ENCODE results near the gene RIBC2. TPM values are rescaled to one million over a fixed set of nuclear protein-coding genes. Genes with fewer than 3 reads are reported as not detected.

Gene RIBC2
- polyA plus RNA-seq, 2 of the 4 experiments (the other 2 are of a cell fraction): 3.0 to 3.8 TPM

- TF ChIP-seq ZC3H11A (IDR thresholded peaks at IDR 0.05): no peak
These were observed 4.7 kb downstream of the RIBC2 start (continued) for GRCh38 chr22:45418056-45418769.

GRCh38 chr22:45418770-45419138 is 5.3 kb downstream of the RIBC2 start:
- no peak for ATAC-seq
- no peaks in the 10 kb centered on the region for H3K9me3 ChIP-seq
- no peak for DNase-seq (ENCODE audit: low read depth in 1 of 2, low spot score in 1 of 2)
- H3K4me1 ChIP-seq: peaks cover 6% of the 10 kb centered on the region; the same call in 1 of the 3 replicates
- POLR2A ChIA-PET: no interaction called here
- no peak for FAIRE-seq
- no peak for TF ChIP-seq POLR2A (IDR thresholded peaks at IDR 0.05; ENCODE audit: low read length)
- TF ChIP-seq NR3C1 (IDR thresholded peaks at IDR 0.05): no peak
- no peak for TF ChIP-seq CHD4 (IDR thresholded peaks at IDR 0.05; ENCODE audit: borderline replicate concordance)
- TF ChIP-seq SREBF2 (IDR thresholded peaks at IDR 0.05): no peak
- TF ChIP-seq HOXB13 (CRISPR knock-in tag; IDR thresholded peaks at IDR 0.05; ENCODE audit: low read depth): no peak
- no peak for TF ChIP-seq HEYL (CRISPR knock-in tag; IDR thresholded peaks at IDR 0.05)
- no peak for TF ChIP-seq BHLHE40 (IDR thresholded peaks at IDR 0.05; ENCODE audit: low read depth, low read length)
- TF ChIP-seq ESRRA (IDR thresholded peaks at IDR 0.05; ENCODE audit: borderline replicate concordance, low read length): no peak
- no peak overlapping the region for H3K27ac ChIP-seq
- no peak overlapping the region for H3K4me2 ChIP-seq
- 94% methylated on average over 6 of the region's 6 CpGs for WGBS (ENCODE audit: missing lambda C conversion rate)
- CTCF ChIA-PET: no interaction called here
- no peak overlapping the region for H3K4me3 ChIP-seq

- Histone ChIP-seq H3K27ac (no peak overlapping the region), H3K4me3 (no peak overlapping the region), H3K4me1 (no peaks in the 10 kb centered on the region), H3K9me3 (no peaks in the 10 kb centered on the region), H3K4me2 (no peak overlapping the region)
- TF ChIP-seq RNF2 (IDR thresholded peaks at IDR 0.05; ENCODE audit: borderline replicate concordance, low read depth) (no peak), FOSB (CRISPR knock-in tag; IDR thresholded peaks at IDR 0.05) (no peak), TP53 (CRISPR knock-in tag; IDR thresholded peaks at IDR 0.05) (no peak), POLR2AphosphoS2 (conservative IDR thresholded peaks at IDR 0.05; ENCODE audit: low read length) (no peak), CHD2 (IDR thresholded peaks at IDR 0.05; ENCODE audit: low read length, partially characterized antibody) (no peak)
- 87% methylated on average over 4 of the region's 4 CpGs for WGBS (ENCODE audit: missing lambda C conversion rate)
- no peak for ATAC-seq
- POLR2A ChIA-PET: no interaction called here
- CTCF ChIA-PET: no interaction called here
- FAIRE-seq: no peak
- DNase-seq (ENCODE audit: low read depth in 1 of 2, low spot score in 1 of 2): no peak
These were observed 6.5 kb downstream of the RIBC2 start for GRCh38 chr22:45420011-45420410.

GRCh38 chr22:45420539-45420938 is 7.0 kb downstream of the RIBC2 start:
- CTCF ChIA-PET: no interaction called here
- FAIRE-seq (no peak), DNase-seq (ENCODE audit: low read depth in 1 of 2, low spot score in 1 of 2) (no peak), ATAC-seq (no peak)
- 95% methylated on average over 2 of the region's 2 CpGs for WGBS (ENCODE audit: missing lambda C conversion rate)
- no peaks in the 10 kb centered on the region for H3K9me3 ChIP-seq
- TF ChIP-seq CTCF (IDR thresholded peaks at IDR 0.05): no peak
- no peak for TF ChIP-seq ZFP36 (IDR thresholded peaks at IDR 0.05; ENCODE audit: borderline replicate concordance, partially characterized antibody)
- no peak for TF ChIP-seq HOXB13 (CRISPR knock-in tag; IDR thresholded peaks at IDR 0.05; ENCODE audit: low read depth)
- no peak for TF ChIP-seq NPAS2 (CRISPR knock-in tag; IDR thresholded peaks at IDR 0.05; ENCODE audit: borderline replicate concordance)
- no peak for TF ChIP-seq ZSCAN20 (CRISPR knock-in tag; IDR thresholded peaks at IDR 0.05)
- no peak for TF ChIP-seq TP53 (CRISPR knock-in tag; IDR thresholded peaks at IDR 0.05)
- no peak for TF ChIP-seq CHD2 (IDR thresholded peaks at IDR 0.05; ENCODE audit: low read length, partially characterized antibody)
- H3K27ac ChIP-seq: no peak overlapping the region
- H3K4me2 ChIP-seq: no peak overlapping the region
- no peak overlapping the region for H3K4me3 ChIP-seq
- POLR2A ChIA-PET: no interaction called here
- no peaks in the 10 kb centered on the region for H3K4me1 ChIP-seq
